Skeletal muscle cell (primary cell): ENCODE measurements around the gene HNRNPL.
"Not testable (repeated sequence)": the region's sequence is repeated elsewhere in the genome, so short reads cannot be mapped to it uniquely, and the experiment has no call there.

ENCODE experiments used
- DNase-seq: peaks from one replicate; pipeline ENCODE4 v3.0.0-alpha.2; 2010; ENCODE audit warnings: low read depth
- H3K4me3 ChIP-seq: 2 replicates; pipeline ENCODE4 v1.5.1; 2011; ENCODE audit warnings: low read depth, mild to moderate bottlenecking, control low read depth, low read length, moderate library complexity

The HNRNPL gene

DNA sequence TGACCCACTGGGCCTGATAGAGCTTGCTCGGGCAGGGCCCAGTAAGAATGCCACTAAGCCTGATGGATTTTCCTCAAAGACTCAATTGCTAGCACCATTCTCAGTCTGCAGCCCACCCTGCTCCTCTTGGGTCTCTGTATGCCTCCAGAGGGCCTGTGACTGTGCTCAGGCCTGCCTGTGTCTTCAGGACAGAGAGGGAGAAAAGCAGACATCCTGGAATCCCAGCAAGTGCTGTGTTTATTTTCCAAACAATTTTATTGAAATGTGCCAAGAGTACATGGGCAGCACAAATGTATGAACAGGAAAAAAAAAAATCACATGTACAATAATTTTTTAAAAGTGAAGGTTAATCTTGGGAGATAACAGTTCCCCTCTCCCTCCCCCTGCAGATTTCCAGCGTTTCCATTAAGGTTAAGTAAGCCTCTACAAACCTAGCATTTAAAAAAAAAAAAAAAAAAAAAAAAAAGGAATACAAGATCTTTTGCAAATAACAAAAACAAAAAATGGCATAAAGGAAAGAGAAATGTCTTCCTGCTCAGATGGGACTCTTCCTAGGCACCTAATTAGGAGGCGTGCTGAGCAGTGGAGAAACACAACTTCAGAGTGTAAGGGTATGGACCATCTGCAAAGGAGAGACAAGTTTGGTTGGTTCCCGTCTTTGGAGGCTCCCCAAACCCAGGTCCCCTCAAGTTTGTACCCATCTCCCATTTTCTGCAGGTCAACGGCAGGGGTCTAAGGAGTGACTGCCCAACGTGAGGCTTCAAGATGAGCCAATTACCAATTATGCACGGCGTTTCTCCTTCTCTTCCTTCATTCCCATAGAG lies 13.4 kb downstream of the HNRNPL start:
- H3K4me3 ChIP-seq, result no peak overlapping the region
- no peak for DNase-seq

DNA sequence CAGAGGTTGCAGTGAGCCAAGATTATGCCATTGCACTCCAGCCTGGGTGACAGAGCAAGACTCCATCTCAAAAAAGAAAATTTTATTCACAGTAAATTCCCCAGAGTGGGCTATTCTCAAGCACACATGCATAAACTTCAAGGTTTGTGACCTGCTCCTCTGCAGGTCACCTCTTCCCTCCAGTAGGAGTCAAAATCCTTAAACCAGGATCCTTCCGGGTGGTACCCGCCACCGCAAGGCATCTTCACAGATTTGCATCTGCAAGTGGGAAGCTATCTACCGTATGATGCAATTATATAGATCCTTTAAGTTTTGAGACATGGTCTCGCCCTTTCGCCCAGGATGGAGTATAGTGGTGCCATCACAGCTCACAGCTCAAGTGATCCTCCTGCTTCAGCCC lies 15.2 kb downstream of the HNRNPL start:
- no peak for DNase-seq
- H3K4me3 ChIP-seq, result no peak overlapping the region

DNA sequence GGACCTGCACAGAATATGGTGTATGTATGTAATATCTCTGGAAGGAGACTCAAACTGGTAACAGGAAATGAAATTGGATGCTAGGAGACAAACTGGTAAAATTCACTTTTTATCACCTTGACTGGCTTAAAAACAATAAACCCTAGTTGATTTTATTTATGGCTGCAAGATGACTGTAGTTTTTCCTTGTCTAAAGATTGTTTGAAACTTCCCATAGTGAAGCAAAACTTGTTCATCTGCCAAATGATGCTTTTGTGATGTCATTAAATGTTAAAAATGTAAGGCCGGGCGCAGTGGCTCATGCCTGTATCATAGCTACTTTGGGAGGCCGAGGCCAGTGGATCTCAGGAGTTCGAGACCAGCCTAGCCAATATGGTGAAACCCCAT lies 15.7 kb downstream of the HNRNPL start:
- H3K4me3 ChIP-seq, result no peak overlapping the region
- DNase-seq, result no peak

DNA sequence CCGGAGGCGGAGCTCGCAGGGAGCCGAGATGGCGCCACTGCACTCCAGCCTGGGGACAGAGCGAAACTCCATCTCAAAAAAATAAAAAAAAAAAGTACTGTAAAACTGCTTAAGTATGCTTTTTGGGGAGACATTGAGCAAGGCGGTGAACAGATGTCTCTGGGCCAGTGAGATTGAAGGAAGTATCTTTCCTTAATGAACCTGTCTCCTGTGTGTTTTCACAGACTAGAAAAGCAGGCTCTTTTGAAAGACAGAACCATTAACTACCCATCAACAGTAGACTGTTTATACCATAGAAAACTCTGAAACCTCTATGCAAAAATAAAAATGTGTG lies 16.7 kb downstream of the HNRNPL start:
- no peak for DNase-seq
- H3K4me3 ChIP-seq, result no peak overlapping the region

DNA sequence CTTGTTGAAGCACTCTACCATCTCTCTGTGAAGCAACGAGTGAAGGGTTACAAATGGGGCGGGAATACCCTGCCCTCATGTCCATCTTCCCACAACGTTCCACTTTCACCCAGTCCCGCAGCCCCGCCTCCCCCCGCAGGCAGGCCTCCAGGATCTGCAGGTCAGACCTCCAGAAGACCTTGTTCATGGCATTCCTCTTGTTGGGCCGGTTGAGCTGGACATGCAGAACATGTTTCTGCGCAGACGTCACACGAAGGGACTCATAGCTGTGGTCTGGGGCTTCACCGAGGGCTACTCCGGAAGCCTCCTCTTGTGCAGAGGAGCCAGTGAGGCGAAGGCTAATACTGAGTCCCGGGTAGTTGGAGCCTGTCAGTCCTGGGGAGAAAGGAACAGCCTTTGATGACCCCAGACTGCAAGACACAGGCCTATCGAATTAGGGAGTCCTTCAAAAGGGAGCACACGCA lies 18.6 kb downstream of the HNRNPL start:
- H3K4me3 ChIP-seq, result peak overlapping the region; percentile 67
- DNase-seq, result peak; percentile 74

DNA sequence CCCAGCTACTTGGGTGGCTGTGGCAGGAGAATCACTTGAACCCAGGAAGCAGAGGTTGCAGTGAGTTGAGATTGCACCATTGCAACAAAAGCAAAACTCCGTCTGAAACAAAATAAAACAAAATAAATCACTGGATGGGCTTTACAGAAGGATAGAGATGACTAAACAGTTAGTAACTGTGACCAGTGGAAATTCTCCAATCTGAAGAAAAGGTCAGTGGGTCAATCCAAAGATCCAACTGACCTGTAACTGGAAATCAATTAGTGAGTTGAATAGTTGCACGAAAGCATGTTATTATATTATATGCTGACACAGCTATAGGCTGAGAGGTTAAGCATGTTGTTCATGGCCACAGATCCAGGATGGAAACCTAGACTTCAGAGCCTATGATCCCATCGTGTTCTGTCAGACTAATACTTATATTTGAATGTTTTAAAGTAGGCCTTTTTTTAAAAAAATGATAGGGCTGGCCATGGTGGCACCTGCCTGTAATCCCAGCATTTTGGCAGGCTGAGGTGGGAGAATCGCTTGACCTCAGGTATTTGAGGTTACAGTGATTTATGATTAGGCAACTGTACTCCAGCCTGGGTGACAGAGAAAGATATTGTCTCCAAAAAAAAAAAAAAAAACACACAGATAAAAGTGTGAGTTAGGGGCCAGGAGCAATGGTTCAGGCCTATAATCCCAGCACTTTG lies 19.6 kb downstream of the HNRNPL start:
- no peak overlapping the region for H3K4me3 ChIP-seq
- DNase-seq, result no peak

DNA sequence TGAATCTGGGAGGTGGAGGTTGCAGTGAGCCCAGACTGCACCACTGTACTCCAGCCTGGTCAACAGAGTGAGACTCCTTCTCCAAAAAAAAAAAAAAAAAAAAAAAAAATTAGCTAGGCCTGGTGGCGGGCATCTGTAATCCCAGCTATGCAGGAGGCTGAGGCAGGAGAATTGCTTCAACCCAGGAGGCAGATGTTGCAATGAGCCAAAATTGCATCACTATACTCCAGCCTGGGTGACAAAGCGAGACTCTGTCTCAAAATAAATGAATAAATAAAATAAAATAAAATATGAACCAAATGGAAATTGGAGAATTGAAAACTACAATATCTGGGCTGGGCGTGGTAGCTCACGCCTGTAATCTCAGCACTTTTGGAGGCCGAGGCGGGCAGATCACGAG lies 20.6 kb downstream of the HNRNPL start:
- DNase-seq, H3K4me3 ChIP-seq: not testable (repeated sequence)

DNA sequence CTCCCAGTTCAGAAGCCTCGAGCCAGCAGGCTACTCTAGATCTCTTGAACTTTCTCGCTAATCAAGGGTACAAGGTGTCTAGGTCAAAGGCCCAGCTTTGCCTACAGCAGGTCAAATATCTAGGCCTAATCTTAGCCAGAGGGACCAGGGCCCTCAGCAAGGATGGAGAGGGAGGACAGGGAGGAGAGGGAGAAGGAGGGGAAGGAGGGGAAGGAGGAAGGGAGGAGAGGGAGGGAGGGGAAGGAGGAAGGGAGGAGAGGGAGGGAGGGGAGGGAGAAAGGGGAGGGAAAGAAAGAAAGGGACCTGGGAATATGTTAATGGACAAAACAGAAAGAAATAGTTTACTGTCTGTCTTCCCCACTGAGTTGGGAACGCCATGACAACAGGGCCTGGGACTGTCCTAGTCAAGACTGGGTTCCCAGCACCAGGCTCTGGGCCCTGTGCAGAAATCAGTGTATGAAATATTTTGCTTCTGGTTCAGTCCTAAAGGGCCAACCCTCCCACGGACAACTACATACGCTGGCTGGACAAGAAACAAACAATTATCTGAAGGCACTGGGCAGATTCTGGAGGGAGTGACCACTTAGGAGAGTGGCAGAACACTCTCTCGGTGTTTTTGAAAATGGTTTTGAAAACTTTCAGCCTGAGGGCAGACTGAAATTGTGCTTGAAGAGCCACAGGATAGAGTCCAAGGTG lies 22.8 kb downstream of the HNRNPL start:
- DNase-seq, result no peak
- H3K4me3 ChIP-seq, result no peak overlapping the region

DNA sequence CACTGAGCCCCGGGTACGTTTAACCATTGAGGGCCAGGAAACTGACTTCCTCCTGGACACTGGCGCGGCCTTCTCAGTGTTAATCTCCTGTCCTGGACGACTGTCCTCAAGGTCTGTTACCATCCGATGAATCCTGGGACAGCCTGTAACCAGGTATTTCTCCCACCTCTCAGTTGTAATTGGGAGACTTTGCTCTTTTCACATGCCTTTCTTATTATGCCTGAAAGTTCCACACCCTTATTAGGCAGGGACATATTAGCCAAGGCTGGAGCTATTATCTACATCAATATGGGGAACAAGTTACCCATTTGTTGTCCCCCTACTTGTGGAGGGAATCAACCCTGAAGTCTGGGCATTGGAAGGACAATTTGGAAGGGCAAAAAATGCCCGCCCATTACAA lies 23.9 kb downstream of the HNRNPL start:
- DNase-seq, H3K4me3 ChIP-seq: not testable (repeated sequence)

DNA sequence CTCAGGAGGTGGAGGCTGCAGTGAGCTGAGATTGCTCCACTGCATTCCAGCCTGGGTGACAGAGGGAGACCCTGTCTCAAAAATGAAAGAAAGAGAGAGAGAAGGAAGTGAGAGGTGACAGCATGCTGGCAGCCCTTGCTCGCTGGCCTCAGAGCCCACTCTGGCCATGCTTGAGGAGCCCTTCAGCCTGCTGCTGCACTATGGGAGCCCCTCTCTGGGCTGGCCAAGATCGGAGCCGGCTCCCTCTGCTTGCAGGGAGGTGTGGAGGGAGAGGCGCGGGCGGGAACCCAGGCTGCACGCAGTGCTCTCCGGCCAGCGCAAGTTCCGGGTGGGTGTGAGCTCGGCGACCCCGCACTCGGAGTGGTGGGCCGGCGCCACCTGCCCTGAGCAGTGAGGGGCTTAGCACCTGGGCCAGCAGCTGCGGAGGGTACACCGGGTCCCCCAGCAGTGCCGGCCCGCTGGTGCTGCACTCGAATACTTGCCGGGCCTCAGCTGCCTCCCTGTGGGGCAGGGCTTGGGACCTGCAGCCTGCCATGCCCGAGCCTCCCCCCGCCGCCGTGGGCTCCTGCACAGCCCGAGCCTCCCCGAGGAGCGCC lies 28.5 kb downstream of the HNRNPL start:
- not testable (repeated sequence) for H3K4me3 ChIP-seq, DNase-seq

DNA sequence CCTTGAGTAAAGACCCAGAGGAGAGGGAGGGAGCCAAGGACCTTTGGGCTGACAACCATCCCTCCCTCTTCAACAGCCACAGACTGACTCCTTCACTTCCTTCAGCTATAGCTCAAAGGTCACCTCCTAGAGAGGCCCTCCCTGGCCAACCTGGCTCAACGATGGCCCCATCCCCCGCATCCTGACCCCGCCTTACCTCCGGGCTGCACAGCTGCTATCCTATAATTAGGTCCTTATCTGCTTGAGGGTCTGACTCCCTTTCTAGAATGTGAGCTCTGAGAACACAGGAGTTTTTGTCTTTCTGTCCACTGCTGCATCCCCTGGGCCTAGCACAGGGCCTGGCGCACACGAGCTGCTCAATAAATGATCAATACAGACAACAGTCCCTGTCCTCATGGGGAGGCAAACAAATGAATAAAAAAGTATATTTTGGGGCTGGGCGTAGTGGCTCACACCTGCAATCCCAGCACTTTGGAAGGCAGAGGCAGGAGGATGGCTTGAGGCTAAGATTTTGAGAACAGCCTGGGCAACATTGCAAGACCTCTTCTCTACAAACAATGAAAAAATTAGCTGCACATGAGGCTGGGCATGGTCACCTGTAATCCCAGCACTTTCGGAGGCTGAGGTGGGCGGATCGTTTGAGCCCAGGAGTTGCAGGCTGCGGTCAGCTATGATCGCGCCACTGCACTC lies 30.4 kb downstream of the HNRNPL start:
- no peak for DNase-seq
- no peak overlapping the region for H3K4me3 ChIP-seq

DNA sequence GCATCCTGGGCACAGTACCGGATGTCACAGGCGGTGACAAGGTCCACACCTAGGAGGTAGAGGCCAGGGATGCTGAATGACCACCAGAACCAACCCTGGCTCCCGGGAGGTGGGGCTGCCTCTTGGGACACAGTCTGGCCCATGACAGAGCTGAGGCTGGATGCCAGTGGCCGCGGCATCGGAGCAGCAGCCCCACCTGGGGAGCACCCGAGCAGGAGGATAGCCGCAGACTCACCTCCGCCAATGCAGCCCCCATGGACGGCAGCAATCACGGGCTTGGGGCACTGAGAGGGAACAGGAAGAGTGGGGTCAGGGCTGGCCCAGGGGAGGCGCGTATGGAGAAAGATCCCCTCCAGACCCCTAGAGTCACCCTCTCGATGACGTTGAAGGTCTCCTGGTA lies 32.7 kb downstream of the HNRNPL start:
- no peak for DNase-seq
- H3K4me3 ChIP-seq, result no peak overlapping the region

DNA sequence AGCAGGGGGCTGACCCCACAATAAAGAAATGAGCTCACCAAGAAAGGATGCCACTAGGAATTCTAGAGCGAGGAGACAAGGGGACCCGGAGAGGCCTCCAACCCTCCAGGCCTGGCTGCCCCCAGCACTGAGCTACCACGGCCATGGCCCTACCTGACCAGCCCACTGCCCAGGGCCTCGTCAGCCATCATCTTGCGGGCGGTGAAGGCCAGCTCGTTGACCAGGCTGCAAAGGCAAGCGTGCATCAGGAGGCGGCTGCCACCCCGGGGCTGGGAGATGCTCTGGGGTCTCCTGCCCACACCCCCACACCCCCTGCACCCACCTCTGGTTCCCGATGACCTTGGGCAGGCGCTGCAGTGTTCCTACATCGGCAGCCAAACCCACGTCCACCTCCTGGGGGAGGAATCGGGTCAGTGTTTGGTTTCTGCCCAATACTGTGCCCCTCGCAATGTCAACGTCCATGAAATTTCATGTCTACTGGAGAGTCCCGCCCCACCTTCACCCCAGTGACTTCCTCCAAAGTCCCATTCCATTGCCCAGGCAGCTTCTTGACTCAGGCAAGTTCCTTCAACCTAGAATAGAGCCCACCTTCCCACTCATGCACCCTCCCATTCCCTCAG lies 33.5 kb downstream of the HNRNPL start:
- DNase-seq, result no peak
- no peak overlapping the region for H3K4me3 ChIP-seq

DNA sequence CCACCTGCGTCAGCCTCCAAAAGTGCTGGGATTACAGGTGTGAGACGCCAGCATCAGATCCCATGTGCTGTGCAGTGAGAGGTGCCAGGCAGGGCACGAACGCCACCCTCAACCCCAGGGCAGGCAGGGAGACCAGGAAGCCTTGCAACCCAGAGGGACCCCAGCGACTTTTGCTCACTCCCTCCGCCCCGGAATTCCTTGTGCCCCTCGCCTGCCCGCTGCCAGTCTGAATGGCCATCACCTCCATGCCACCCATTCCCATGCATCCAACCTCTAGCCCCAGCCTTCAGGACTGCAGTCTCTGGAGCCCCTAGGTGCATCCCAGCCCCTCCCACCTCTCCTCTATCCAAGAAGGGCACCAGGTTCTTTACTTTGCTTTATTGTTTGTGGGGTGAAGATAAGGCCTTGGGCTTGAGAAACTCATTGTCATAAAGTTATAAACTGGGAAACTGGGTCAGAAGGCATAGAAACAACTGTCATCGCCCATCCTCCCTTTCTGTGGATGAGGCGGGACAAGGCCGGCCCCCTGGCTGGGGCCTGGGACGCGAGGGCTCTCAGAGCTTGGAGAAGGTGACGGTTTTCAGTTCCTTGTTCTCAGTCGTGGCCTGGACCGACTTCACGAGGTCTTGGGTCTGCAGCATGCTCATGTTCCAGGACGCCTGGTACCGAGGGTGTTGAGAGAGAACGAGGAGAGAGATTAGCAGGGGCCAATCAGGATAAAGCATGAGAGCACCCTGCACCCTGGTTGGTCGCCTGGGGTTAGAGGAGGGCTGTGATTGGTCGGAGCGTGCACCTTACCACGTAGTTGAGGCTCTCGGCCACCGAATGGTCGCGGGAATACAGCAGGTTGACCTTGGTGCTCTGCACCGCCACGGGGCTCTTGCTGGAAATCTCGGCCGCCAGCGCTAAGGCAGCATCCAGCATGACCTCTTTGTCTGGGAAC lies 34.5 kb downstream of the HNRNPL start:
- DNase-seq, result no peak

DNA sequence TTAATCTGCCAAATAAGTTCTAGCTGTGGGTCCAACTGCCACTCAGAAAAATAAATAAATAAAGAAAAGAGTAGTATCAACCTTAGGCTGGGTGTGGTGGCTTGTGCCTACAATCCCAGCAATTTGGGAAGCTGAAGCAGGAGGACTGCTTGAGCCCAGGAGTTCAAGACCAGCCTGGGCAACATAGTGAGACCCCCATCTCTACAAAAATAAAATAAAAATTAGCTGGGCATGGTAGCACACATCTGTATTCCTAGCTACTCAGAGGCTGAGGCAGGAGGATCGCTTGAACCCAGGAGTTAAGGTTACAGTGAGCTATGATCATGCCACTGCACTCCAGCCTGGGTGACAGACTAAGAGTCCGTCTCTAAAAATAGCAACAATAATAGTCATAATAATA lies 35.9 kb downstream of the HNRNPL start:
- not testable (repeated sequence) for H3K4me3 ChIP-seq, DNase-seq

More for the DNA sequence above, 34.5 kb downstream of the HNRNPL start:
- H3K4me3 ChIP-seq, result no peak overlapping the region

DNA sequence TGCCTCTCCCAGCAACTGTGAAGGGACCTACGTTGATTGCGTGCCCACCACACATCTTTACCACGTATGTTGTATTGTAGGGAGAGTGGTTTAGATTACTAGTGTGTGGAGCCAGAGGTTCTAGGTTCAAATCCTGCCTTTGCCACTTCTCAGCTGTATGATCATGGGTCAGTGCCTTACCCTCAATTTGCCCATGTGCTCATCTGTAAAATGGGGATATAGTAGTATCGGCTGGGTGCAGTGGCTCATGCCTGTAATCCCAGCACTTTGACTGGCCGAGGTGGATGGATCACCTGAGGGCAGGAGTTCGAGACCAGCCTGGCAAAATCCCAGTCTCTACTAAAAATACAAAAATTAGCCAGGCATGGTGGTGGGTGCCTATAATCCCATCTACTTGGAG lies 36.5 kb downstream of the HNRNPL start:
- no peak for DNase-seq
- no peak overlapping the region for H3K4me3 ChIP-seq

DNA sequence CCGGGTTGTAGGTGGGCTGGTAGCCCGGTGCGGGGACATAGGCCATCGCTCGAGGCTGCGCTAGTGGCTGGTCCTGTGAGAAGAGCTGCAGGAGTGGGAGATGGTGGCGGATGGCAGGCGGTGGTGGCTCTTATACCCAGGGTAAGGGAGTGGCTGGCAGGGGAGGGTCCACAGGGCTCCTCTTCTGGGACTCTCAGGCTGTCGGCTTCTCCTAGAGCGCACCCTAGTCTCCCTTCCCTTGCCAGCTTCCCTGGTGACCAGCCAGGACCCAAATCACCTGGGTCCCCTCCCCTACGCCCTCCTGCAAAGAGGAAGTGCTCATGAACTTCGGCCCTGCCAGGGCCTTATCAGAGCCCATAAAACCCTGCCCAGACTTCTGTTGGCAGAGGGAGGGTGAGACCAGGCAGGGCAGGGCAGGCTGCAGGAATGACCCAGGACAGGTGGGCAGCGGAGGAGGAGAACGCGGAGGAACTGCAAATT lies 36.9 kb downstream of the HNRNPL start, which contains the start of gene LGALS4:
LGALS4 (minus strand) TSS at position 105 of the 480 bp plus-strand sequence; CDS start at position 46, 59 bp downstream.
- H3K4me3 ChIP-seq, result no peak within 1 kb of the TSS
- no peak for DNase-seq
